NCI-H69 (cell line): ENCODE measurements around the gene NSUN3.
A peak's percentile ranks its signal among the peaks of the same experiment; 100 is the strongest.
"Not testable (repeated sequence)": the region's sequence is repeated elsewhere in the genome, so short reads cannot be mapped to it uniquely, and the experiment has no call there.

Experiments used
- DNase-seq: peaks from one replicate; lab custom pipeline; 2025; lab: John Stamatoyannopoulos, UW

Gene NSUN3

GRCh38 chr3:94069194-94069813 is 6.4 kb downstream of the NSUN3 start:
- DNase-seq, result peak; percentile 12

DNA sequence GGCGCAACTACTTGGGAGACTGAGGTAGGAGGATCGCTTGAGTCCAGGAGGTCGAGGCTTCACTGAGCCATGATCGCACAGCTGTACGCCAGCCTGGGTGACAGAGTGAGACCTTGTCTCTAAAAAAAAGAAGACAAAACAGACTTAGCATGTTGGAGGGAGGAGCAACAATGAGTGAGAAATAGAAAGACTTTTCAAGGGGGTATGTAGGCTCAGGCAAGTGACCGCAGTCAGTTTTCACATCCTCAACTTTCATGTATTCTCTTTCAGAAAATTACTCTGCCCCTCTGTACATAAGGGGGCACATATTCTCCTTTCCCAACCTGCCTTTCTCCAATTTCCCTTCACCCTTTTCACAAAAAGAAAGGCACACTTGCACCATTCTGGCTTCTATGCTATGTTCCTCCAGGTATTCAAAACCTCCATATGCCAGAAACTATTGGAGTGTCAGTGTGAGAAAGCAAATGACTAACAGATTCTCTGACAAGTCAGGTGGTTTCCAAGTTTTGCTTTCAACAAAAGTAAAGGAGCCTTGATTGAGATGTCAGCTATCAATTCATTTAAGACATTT is 7.6 kb downstream of the NSUN3 start:
- no peak for DNase-seq

DNA sequence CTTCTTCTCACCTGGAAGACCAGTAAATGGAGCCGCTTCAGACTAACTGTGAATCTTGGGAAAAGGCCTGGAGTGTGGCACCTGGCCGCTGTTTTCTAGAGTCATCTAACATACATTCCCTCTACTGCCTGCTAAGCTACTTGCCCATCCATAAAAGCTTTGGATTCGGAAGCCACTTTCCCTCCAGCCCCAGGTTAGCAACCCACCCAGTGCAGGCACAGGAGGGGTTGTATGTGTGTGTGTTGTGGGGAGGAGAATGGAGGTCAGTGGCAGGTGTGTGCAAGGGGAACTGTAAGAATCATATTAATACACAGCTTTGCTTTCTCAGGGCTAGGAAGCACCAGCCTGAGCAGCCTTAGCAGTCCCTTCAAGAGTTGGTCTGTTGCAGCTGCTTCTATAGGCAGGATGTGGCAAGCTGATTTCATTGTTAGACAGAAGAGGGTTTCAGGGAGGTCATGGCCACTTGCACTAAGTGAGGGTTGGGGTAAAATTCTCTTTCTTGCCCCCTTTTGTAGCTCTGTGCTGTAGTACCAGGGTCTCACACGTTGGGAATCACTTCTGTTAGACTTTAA is 8.9 kb downstream of the NSUN3 start:
- DNase-seq, result no peak

- no peak for DNase-seq
These were observed 13.2 kb downstream of the NSUN3 start for GRCh38 chr3:94076055-94076454.

DNA sequence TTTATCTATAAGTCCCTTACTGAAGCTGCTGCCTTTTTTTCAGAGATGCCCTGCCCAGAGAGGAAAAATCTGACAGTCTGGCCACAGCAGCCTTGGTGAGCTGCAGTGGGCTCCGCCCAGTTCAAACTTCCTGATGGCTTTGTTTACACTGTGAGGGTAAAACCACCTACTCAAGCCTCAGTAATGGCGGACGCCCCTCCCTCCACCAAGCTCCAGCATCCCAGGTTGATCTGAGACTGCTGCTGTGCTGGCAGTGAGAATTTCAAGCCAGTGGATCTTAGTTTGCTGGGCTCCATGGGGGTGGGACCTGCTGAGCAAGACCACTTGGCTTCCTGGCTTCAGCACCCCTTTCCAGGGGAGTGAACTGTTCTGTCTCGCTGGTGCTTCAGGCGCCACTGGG is 17.7 kb downstream of the NSUN3 start:
- peak; percentile 64 for DNase-seq

- DNase-seq, result peak; percentile 30
These were observed 19.0 kb downstream of the NSUN3 start for GRCh38 chr3:94081884-94082283.

DNA sequence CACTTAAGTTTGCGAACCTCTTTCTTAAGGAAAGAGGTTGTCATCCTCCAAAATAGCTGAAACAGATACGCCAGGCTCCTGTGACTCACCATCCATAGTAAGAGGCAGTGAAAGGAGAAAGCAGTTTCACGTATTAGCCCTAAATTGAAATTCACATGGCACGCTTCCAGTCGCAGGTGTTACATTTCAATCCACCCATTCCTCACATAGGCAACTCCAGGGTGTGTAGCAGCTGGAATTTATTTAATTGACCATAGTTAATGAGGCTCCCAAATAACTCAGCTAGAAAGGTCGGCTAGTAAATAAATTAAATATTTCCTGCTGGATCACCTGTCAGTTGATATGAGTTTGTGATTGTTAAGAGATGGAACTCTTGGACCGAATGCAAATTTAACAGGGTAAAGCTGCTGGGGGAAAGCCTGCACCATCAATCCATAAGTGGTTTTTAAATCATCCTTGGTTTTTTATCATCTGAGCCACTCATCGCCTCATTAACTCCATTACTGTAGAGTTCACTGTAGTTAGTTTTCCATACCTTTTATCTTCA is 19.6 kb downstream of the NSUN3 start:
- DNase-seq, result peak; percentile 89

- DNase-seq, result no peak
These were observed 20.4 kb downstream of the NSUN3 start for GRCh38 chr3:94083261-94083660.

DNA sequence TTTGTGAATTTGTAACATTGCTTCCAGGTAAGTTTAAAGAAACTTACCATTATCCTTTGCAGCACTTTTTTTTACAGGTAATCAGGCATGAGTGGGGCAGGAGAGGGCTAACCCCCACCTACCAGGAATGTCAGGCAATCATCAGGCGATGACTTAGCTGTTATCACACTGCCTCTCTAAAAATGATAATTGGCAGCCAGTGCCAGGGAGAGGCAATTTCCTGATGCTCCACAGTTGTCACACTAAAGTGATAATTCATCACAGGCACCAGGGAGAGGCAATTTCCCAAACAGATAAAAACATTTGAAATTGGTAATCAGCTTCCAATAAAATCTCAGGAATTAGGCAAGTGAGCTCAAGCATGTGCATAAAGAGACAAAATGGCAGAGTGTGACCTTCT is 26.3 kb downstream of the NSUN3 start:
- DNase-seq, result no peak

DNA sequence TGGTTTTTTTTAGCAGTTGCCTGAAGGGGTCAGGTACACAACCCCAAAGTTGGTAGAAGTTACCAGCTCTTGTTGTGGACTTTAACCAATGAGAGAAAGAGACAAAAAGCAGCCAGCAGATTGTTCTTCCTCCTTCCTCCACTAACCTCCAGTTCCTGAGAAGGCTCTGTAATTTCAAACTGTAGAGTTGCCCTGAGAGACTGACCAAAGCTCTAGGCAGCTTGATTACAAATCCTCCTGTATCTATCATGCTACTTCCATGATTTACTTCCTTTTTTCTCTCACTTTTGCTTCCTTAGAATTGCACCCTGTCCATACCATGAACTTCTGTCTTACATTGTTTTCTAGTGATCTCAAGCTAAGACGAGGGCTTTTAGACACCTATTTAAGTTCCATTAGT is 29.2 kb downstream of the NSUN3 start:
- DNase-seq, result no peak

GRCh38 chr3:94093151-94093550 is 30.3 kb downstream of the NSUN3 start:
- no peak for DNase-seq

DNA sequence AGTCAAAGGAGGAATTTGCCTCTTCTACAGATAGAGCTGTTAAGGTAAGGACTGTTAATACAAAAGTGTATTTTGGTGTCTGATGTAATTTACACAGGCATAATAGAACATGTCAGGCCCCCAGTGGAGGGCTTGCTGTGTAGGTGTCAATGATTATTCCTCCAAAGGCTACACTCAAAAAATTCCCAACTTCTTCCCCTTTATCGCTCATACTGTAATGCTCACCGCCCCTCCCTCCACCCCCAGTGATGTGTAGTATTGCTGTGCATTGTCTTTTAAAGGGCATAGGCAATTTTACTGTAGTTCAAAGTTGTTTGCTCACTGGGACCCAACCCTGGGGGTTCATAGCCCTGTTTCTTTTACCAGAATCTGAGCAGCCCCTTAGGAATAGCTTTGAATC is 32.2 kb downstream of the NSUN3 start:
- DNase-seq, result no peak

DNA sequence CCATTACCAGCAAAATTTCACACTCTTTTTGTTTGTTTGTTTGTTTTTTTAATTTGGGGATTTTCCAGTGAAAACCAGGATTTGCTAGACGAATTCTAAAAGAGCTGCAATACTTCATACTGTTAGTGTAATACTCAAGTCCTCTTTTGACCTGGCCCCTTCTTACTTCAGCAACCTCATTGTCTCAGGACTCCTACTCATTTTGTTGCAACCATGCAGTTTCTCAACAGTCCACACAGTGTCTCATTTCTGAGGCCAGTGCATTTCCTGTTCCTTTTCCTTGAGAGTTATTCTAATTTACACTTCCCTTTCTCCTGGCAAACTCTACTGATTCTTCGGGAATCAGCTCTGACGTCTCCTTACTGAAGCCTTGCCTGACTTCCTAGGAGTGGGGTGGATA is 35.6 kb downstream of the NSUN3 start:
- DNase-seq, result no peak

- no peak for DNase-seq
These were observed 36.5 kb downstream of the NSUN3 start for GRCh38 chr3:94099311-94099710.

DNA sequence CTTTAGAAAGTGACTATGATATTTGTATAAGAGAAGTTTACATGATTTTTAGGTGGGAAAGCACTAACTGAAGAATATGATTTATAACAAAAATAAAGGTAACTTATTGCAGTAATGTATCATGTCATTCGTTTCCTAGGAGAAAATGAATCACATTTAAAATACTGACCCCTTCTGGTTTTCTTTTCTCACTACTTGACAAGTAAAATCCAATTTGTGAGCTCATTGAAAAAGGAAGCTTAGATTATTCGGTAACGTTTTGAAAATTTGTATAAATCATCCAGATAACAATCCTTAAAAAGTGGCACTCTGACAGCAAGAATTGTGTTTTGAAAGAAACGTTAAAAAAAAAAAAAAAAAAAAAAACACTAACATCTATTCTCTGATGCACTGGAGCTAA is 39.0 kb downstream of the NSUN3 start:
- DNase-seq, result peak; percentile 22

DNA sequence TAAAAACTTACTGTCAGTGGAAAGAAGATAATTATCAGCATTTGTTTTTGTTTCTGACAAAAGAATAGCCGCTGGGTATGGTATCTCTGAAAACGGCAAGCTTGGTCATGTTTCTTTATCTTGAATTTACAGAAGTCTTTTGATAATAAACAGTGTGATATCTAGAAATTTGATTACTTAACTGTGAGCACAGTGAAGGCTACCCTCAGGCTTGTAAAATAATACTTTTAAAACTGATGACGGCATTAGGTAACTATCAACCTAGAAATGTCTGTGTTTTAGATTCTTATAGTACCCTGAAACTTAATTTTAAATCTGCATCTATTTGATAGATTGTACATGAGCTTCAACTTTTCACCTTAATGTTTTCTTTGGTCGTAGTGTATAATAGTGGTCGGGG is 43.4 kb downstream of the NSUN3 start:
- DNase-seq, result no peak

DNA sequence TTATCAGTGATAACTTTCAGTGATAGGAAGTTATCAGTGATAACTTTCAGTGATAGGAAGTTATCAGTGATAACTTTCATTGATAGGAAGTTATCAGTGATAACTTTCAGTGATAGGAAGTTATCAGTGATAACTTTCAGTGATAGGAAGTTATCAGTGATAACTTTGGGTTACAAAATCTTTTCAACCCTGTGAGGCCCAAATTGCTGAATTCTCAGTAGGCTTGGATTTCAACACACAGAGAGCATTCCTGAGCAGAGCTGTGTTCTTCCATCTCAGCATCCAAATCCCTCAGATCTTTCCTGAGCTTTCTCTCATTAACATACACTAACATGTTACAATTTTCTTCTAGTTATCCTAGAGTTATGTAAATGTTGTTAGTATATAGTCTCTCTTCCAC is 47.4 kb downstream of the NSUN3 start:
- not testable (repeated sequence) for DNase-seq

GRCh38 chr3:94110854-94111253 is 48.0 kb downstream of the NSUN3 start:
- DNase-seq, result no peak

DNA sequence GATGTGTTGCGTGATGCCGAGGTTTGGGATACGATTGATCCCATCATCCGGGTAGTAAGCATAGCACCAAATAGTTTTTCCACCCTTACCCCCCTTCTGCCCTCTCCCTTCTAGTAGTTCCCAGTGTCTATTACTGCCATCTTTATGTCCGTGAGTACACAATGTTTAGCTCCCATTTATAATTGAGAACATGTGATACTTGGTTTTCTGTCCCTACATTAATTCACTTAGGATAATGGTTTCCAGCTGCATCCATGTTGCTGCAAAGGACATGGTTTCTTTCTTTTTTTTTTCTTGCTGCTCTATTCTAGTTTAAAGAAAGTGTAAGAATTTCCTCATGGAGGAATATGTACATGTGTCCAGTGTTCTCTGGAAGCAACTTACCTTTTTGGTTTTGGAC is 51.8 kb downstream of the NSUN3 start:
- peak; percentile 51 for DNase-seq

GRCh38 chr3:94115482-94115881 is 52.6 kb downstream of the NSUN3 start:
- DNase-seq, result peak; percentile 48

DNA sequence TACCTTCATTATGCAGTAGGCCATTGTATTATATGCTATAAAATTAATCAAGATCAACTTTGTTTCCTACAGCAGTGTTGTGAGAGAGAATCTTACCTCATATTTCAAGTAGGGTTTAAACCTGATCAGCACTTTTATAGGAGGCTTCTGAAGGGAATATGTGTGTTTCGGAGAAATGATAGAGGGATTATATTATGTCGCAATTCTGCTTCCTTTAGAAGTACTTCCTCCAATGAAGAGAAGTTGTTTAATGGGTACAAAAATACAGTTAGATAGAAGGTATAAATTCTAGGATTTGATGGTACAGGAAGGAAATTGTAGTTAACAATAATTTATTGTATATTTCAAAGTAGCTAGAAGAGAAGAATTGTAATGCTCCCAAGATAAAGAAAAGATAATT is 54.9 kb downstream of the NSUN3 start:
- no peak for DNase-seq

DNA sequence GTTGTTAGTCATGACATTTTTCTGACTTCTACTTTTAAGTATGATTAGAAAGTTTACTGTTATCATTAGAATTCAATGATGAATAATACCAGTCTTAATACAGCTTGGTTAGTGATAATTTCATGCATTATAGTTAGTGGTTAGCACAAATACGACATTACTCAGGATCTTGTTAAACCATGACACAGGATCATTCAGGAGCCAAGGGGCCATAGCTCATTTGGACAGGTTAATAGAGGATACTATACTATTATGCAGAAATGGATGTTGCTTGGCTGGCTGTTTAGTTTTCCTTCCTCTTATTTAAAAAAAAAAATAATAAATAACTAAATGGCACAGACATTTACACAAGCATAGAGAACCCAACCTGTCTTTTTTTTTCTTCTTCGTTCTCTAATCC is 55.5 kb downstream of the NSUN3 start:
- DNase-seq, result peak; percentile 6

- no peak for DNase-seq
These were observed 58.3 kb downstream of the NSUN3 start for GRCh38 chr3:94121161-94121560.

GRCh38 chr3:94127115-94127514 is 64.3 kb downstream of the NSUN3 start:
- peak; percentile 91 for DNase-seq
